ENCODE results near the gene C16orf54. TPM values are rescaled to one million over a fixed set of nuclear protein-coding genes. Genes with fewer than 3 reads are reported as not detected.

C16orf54 gene
- total and polyA plus RNA-seq, 9 of the 15 experiments (the other 6 are each of a cell fraction or from before 2014, with no cell fraction given) = 0.09 TPM; not detected in 8

DNA sequence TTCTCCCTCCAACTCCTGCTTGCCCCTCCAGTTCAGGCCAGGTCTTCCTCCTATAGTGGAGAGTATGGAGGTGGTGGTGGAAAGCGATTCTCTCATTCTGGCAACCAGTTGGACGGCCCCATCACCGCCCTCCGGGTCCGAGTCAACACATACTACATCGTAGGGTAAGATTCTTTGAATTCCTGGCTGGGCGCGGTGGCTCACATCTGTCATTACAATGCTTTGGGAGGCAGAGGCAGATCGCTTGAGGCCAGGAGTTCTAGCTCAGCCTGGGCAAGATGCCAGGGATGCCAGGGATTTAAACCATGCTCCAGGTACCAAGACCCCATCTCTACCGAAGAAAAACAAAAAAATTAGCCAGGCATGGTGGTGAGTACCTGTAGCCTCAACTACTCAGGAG lies 33.7 kb upstream of the C16orf54 start:
- intact Hi-C loops (cut with micrococcal nuclease) (no loop called here), in situ Hi-C loops (cut with MboI) (no loop called here)
- POLR2A ChIA-PET = interaction anchor here (1.1 to 2.6 kb wide), 3 partner anchors 9 to 134 kb away, joined by 3 to 9 read pairs (median 5); partner anchors contain the start of gene KIF22
- 16% methylated on average over 10 of the region's 10 CpGs for WGBS (ENCODE audit: insufficient coverage, low coverage, missing lambda C conversion rate)
- Histone ChIP-seq H3K4me1 (replicated peaks in 1 of 2; ENCODE audit: control insufficient read depth in 2 of 2, insufficient read depth in 2 of 2, low read length in 2 of 2) (peaks cover 0 to 8% of the 10 kb centered on the region in 2 experiments; a peak in 3 of 5 replicates), H3K9me1 (ENCODE audit: control insufficient read depth, insufficient read depth, low read length) (no peaks in the 10 kb centered on the region), H3K9ac (ENCODE audit: insufficient read depth in 1 of 2, low read depth in 2 of 2, low read length in 2 of 2) (no peak overlapping the region), H3K4me3 (no peak overlapping the region), H3K79me2 (ENCODE audit: control insufficient read depth, insufficient read depth, low read length) (no peaks in the 10 kb centered on the region), H3K9me3 (replicated peaks; ENCODE audit: control insufficient read depth, insufficient read depth, low read depth, low read length) (no peaks in the 10 kb centered on the region), H3K27me3 (ENCODE audit: control insufficient read depth in 2 of 2, insufficient read depth in 2 of 2, low read length in 2 of 2) (peaks cover 25 to 34% of the 10 kb centered on the region in 2 experiments), H4K20me1 (replicated peaks; ENCODE audit: control insufficient read depth, insufficient read depth, low read length) (0 out of 2 replicates have a peak, but pooled peaks cover 3% of the 10 kb centered on the region), H3K4me2 (ENCODE audit: insufficient read depth, low read length) (no peak overlapping the region), H3K36me3 (ENCODE audit: control insufficient read depth, insufficient read depth, low read length) (no peaks in the 10 kb centered on the region), H3K27ac (ENCODE audit: extremely low read depth, low read depth, low read length) (no peak overlapping the region), H2AFZ (ENCODE audit: low read depth, low read length) (no peak overlapping the region)
- no peak for DNase-seq (ENCODE audit: extremely low read depth in 1 of 4, low spot score in 3 of 4)
- no peak for FAIRE-seq
- ATAC-seq = no peak
- no TSS peak for BruUV-seq (replicated peaks)
- CTCF ChIA-PET (ENCODE audit: low intra/inter-chr PET ratio) = no interaction called here
- TF ChIP-seq ZNF224 (CRISPR knock-in tag; IDR thresholded peaks at IDR 0.05) = no peak
- TF ChIP-seq KDM4B (IDR thresholded peaks at IDR 0.05; ENCODE audit: borderline replicate concordance in 2 of 2, low read depth in 1 of 2) = no peak
- no peak for TF ChIP-seq TCF7L2 (IDR thresholded peaks at IDR 0.05; ENCODE audit: low read depth, low read length)
- TF ChIP-seq U2AF2 (optimal IDR thresholded peaks at IDR 0.05; ENCODE audit: low read depth, low read length) = no peak
- TF ChIP-seq NR4A1 (CRISPR knock-in tag; IDR thresholded peaks at IDR 0.05) = no peak
- TF ChIP-seq NR4A1 (tag; IDR thresholded peaks at IDR 0.05) = no peak
- TF ChIP-seq SIN3B (IDR thresholded peaks at IDR 0.05; ENCODE audit: low read depth) = no peak
- no peak for TF ChIP-seq ZEB2 (IDR thresholded peaks at IDR 0.05)
- TF ChIP-seq NFXL1 (CRISPR knock-in tag; IDR thresholded peaks at IDR 0.05) = no peak
- TF ChIP-seq SMAD3 (CRISPR knock-in tag; conservative IDR thresholded peaks at IDR 0.05) = no peak
- TF ChIP-seq ZNF197 (CRISPR knock-in tag; IDR thresholded peaks at IDR 0.05; ENCODE audit: low read depth) = no peak
- TF ChIP-seq JUN (IDR thresholded peaks at IDR 0.05; ENCODE audit: borderline replicate concordance, low read depth, low read length) = no peak
- no peak for TF ChIP-seq JUN (CRISPR knock-in tag; IDR thresholded peaks at IDR 0.05; ENCODE audit: borderline replicate concordance)
- TF ChIP-seq, protein P1, sequence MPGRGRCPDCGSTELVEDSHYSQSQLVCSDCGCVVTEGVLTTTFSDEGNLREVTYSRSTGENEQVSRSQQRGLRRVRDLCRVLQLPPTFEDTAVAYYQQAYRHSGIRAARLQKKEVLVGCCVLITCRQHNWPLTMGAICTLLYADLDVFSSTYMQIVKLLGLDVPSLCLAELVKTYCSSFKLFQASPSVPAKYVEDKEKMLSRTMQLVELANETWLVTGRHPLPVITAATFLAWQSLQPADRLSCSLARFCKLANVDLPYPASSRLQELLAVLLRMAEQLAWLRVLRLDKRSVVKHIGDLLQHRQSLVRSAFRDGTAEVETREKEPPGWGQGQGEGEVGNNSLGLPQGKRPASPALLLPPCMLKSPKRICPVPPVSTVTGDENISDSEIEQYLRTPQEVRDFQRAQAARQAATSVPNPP (IDR thresholded peaks at IDR 0.05; ENCODE audit: borderline replicate concordance, insufficient read depth, insufficient read length) = no peak
- no peak for TF ChIP-seq ZNF253 (CRISPR knock-in tag; conservative IDR thresholded peaks at IDR 0.05)
- TF ChIP-seq ZNF79 (CRISPR knock-in tag; IDR thresholded peaks at IDR 0.05; ENCODE audit: low read depth) = no peak
- TF ChIP-seq, protein P2, sequence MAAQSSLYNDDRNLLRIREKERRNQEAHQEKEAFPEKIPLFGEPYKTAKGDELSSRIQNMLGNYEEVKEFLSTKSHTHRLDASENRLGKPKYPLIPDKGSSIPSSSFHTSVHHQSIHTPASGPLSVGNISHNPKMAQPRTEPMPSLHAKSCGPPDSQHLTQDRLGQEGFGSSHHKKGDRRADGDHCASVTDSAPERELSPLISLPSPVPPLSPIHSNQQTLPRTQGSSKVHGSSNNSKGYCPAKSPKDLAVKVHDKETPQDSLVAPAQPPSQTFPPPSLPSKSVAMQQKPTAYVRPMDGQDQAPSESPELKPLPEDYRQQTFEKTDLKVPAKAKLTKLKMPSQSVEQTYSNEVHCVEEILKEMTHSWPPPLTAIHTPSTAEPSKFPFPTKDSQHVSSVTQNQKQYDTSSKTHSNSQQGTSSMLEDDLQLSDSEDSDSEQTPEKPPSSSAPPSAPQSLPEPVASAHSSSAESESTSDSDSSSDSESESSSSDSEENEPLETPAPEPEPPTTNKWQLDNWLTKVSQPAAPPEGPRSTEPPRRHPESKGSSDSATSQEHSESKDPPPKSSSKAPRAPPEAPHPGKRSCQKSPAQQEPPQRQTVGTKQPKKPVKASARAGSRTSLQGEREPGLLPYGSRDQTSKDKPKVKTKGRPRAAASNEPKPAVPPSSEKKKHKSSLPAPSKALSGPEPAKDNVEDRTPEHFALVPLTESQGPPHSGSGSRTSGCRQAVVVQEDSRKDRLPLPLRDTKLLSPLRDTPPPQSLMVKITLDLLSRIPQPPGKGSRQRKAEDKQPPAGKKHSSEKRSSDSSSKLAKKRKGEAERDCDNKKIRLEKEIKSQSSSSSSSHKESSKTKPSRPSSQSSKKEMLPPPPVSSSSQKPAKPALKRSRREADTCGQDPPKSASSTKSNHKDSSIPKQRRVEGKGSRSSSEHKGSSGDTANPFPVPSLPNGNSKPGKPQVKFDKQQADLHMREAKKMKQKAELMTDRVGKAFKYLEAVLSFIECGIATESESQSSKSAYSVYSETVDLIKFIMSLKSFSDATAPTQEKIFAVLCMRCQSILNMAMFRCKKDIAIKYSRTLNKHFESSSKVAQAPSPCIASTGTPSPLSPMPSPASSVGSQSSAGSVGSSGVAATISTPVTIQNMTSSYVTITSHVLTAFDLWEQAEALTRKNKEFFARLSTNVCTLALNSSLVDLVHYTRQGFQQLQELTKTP (IDR thresholded peaks at IDR 0.05; ENCODE audit: low read depth in 1 of 2, partially characterized antibody in 2 of 2) = no peak
- no peak for TF ChIP-seq ZNF408 (CRISPR knock-in tag; IDR thresholded peaks at IDR 0.05; ENCODE audit: low read depth)
- TF ChIP-seq FOXM1 (IDR thresholded peaks at IDR 0.05; ENCODE audit: low read depth) = no peak
- TF ChIP-seq FOXM1 (CRISPR knock-in tag; IDR thresholded peaks at IDR 0.05; ENCODE audit: low read depth) = no peak
- no peak for TF ChIP-seq FOXK2 (conservative IDR thresholded peaks at IDR 0.05 in 1 of 2, IDR thresholded peaks at IDR 0.05 in 1 of 2; ENCODE audit: low read depth in 2 of 2)
